ENCODE measurements around the gene PDZD2.

PDZD2 gene

GRCh38 chr5:32092938-32093812, 454.2 kb downstream of the PDZD2 start:
- Histone ChIP-seq H3K36me3 (peaks cover 7% of the 10 kb centered on the region; the same call in 1 of the 2 replicates), H3K9me3 (ENCODE audit: severe bottlenecking) (no peaks in the 10 kb centered on the region), H3K4me3 (ENCODE audit: low read depth, low read length) (no peak overlapping the region), H3K27me3 (ENCODE audit: insufficient read depth, low read depth, severe bottlenecking) (no peaks in the 10 kb centered on the region), H3K27ac (no peak overlapping the region)
- DNase-seq: peak; percentile 84
- peak; percentile 77 for TF ChIP-seq CTCF (IDR thresholded peaks at IDR 0.05; ENCODE audit: low read depth, low read length)

GRCh38 chr5:32094691-32095090, 455.8 kb downstream of the PDZD2 start:
- H3K27me3 ChIP-seq (ENCODE audit: insufficient read depth, low read depth, severe bottlenecking): no peaks in the 10 kb centered on the region
- no peak overlapping the region for H3K27ac ChIP-seq
- DNase-seq: no peak
- no peaks in the 10 kb centered on the region; the same call in 1 of the 2 replicates for H3K36me3 ChIP-seq
- no peaks in the 10 kb centered on the region for H3K9me3 ChIP-seq (ENCODE audit: severe bottlenecking)
- no peak for TF ChIP-seq CTCF (IDR thresholded peaks at IDR 0.05; ENCODE audit: low read depth, low read length)
- no peak overlapping the region for H3K4me3 ChIP-seq (ENCODE audit: low read depth, low read length)

GRCh38 chr5:32095261-32095671, 456.3 kb downstream of the PDZD2 start:
- DNase-seq: no peak
- Histone ChIP-seq H3K27me3 (ENCODE audit: insufficient read depth, low read depth, severe bottlenecking) (no peaks in the 10 kb centered on the region), H3K4me3 (ENCODE audit: low read depth, low read length) (no peak overlapping the region), H3K9me3 (ENCODE audit: severe bottlenecking) (no peaks in the 10 kb centered on the region), H3K27ac (no peak overlapping the region), H3K36me3 (peaks cover 3% of the 10 kb centered on the region)
- no peak for TF ChIP-seq CTCF (IDR thresholded peaks at IDR 0.05; ENCODE audit: low read depth, low read length)

GRCh38 chr5:32096891-32097595, 458.1 kb downstream of the PDZD2 start:
- peaks cover 17% of the 10 kb centered on the region for H3K36me3 ChIP-seq
- TF ChIP-seq CTCF (IDR thresholded peaks at IDR 0.05; ENCODE audit: low read depth, low read length): no peak
- H3K27me3 ChIP-seq (ENCODE audit: insufficient read depth, low read depth, severe bottlenecking): no peaks in the 10 kb centered on the region
- H3K9me3 ChIP-seq (ENCODE audit: severe bottlenecking): no peaks in the 10 kb centered on the region
- peak overlapping the region; percentile 73 for H3K27ac ChIP-seq
- no peak overlapping the region for H3K4me3 ChIP-seq (ENCODE audit: low read depth, low read length)
- peak; percentile 79 for DNase-seq

GRCh38 chr5:32098291-32098690, 459.4 kb downstream of the PDZD2 start:
- H3K36me3 ChIP-seq: peaks cover 26% of the 10 kb centered on the region

More at GRCh38 chr5:32098291-32098690, 459.4 kb downstream of the PDZD2 start:
- TF ChIP-seq CTCF (IDR thresholded peaks at IDR 0.05; ENCODE audit: low read depth, low read length): no peak
- no peak overlapping the region for H3K4me3 ChIP-seq (ENCODE audit: low read depth, low read length)
- no peaks in the 10 kb centered on the region for H3K27me3 ChIP-seq (ENCODE audit: insufficient read depth, low read depth, severe bottlenecking)
- H3K27ac ChIP-seq: peak overlapping the region; percentile 73
- DNase-seq: peak; percentile 58
- no peaks in the 10 kb centered on the region for H3K9me3 ChIP-seq (ENCODE audit: severe bottlenecking)

All from WERI-Rb-1 (cell line).